WTC11 (cell line): ENCODE results near the gene KRTAP2-3. TPM values are rescaled to one million over a fixed set of nuclear protein-coding genes. Genes with fewer than 3 reads are reported as not detected.
"Not testable (repeated sequence)": the region's sequence is repeated elsewhere in the genome, so short reads cannot be mapped to it uniquely, and the experiment has no call there.

Experiments used
- ATAC-seq: fragments of 200-7000 bp; cut with Tn5 transposase; 2 replicates; pipeline ENCODE4 v1.10.0; 2021; ENCODE audit warnings: mild to moderate bottlenecking, moderate library complexity
- CTCF ChIA-PET: fragments of 300-600 bp; sonication (Branson Sonifier 250); formaldehyde crosslinking; loops from one replicate; lab custom pipeline; 2021; ENCODE audit warnings: antibody characterized with exemption; lab: Charles Lee
- POLR2A ChIA-PET: fragments of 350-600 bp; sonication (Branson Sonifier 250); formaldehyde crosslinking; loops from one replicate; lab custom pipeline; 2021; ENCODE audit warnings: antibody characterized with exemption; lab: Charles Lee
- DNase-seq: peaks from one replicate; pipeline ENCODE4 v3.0.0; 2021; ENCODE audit warnings: low spot score
- H3K27ac Mint-ChIP-seq: 2 replicates; pipeline ENCODE4 v1.8.0; 2021; ENCODE audit warnings: mixed read lengths
- H3K27me3 Mint-ChIP-seq: 2 replicates; pipeline ENCODE4 v1.8.0; 2021; ENCODE audit warnings: low read depth, mild to moderate bottlenecking, moderate library complexity, mixed read lengths
- H3K36me3 Mint-ChIP-seq: 2 replicates; pipeline ENCODE4 v1.8.0; 2021; ENCODE audit warnings: mixed read lengths
- H3K4me1 Mint-ChIP-seq: 2 replicates; pipeline ENCODE4 v1.8.0; 2022; ENCODE audit warnings: mixed read lengths
- H3K4me3 Mint-ChIP-seq: 2 replicates; pipeline ENCODE4 v1.8.0; 2021; ENCODE audit warnings: mild to moderate bottlenecking, moderate library complexity, mixed read lengths
- H3K9me3 Mint-ChIP-seq: 2 replicates; pipeline ENCODE4 v1.8.0; 2021; ENCODE audit warnings: mixed read lengths
- CREB1 ChIP-seq: sonication (generic); formaldehyde crosslinking; IDR thresholded peaks from 2 replicates; pipeline ENCODE4 v1.8.0; 2023; ENCODE audit warnings: mild to moderate bottlenecking, missing genetic modification reagents
- FOXJ3 ChIP-seq: sonication (generic); formaldehyde crosslinking; IDR thresholded peaks from 2 replicates; pipeline ENCODE4 v1.9.0; 2021; ENCODE audit warnings: missing genetic modification reagents, mild to moderate bottlenecking, borderline replicate concordance
- HMGA2 ChIP-seq: fragments of 250-450 bp; sonication (Bioruptor Pico); IDR thresholded peaks from 2 replicates; pipeline ENCODE4 v1.4.0; 2021; ENCODE audit warnings: mild to moderate bottlenecking, moderate library complexity
- KAT7 ChIP-seq: sonication (generic); formaldehyde crosslinking; IDR thresholded peaks from 2 replicates; pipeline ENCODE4 v1.8.1; 2023; ENCODE audit warnings: missing genetic modification reagents, mild to moderate bottlenecking, borderline replicate concordance
- MLX ChIP-seq: sonication (generic); formaldehyde crosslinking; IDR thresholded peaks from 2 replicates; pipeline ENCODE4 v1.8.1; 2023; ENCODE audit warnings: mild to moderate bottlenecking, missing genetic modification reagents, moderate library complexity
- NR3C1 ChIP-seq: sonication (generic); formaldehyde crosslinking; conservative IDR thresholded peaks from 2 replicates; pipeline ENCODE4 v1.8.1; 2023; ENCODE audit warnings: low read depth, mild to moderate bottlenecking, missing genetic modification reagents
- PRRX2 ChIP-seq: fragments of 250-450 bp; sonication (Bioruptor Pico); IDR thresholded peaks from 2 replicates; pipeline ENCODE4 v1.8.0; 2021; ENCODE audit warnings: mild to moderate bottlenecking
- TCF7 ChIP-seq: sonication (generic); formaldehyde crosslinking; IDR thresholded peaks from 2 replicates; pipeline ENCODE4 v1.8.0; 2022; ENCODE audit warnings: mild to moderate bottlenecking, low read depth, missing genetic modification reagents, moderate library complexity
- TP53 ChIP-seq: sonication (generic); formaldehyde crosslinking; IDR thresholded peaks from 2 replicates; pipeline ENCODE4 v1.8.1; 2023; ENCODE audit warnings: mild to moderate bottlenecking, missing genetic modification reagents
- ZBTB43 ChIP-seq: sonication (generic); formaldehyde crosslinking; IDR thresholded peaks from 2 replicates; pipeline ENCODE4 v1.8.1; 2023; ENCODE audit warnings: mild to moderate bottlenecking, missing genetic modification reagents
- ZNF121 ChIP-seq: sonication (generic); formaldehyde crosslinking; IDR thresholded peaks from 2 replicates; pipeline ENCODE4 v1.8.0; 2023; ENCODE audit warnings: missing genetic modification reagents
- ZNF138 ChIP-seq: sonication (generic); formaldehyde crosslinking; conservative IDR thresholded peaks from 2 replicates; pipeline ENCODE4 v1.8.1; 2022; ENCODE audit warnings: mild to moderate bottlenecking, moderate library complexity, missing genetic modification reagents
- ZNF232 ChIP-seq: sonication (generic); formaldehyde crosslinking; IDR thresholded peaks from 2 replicates; pipeline ENCODE4 v1.8.0; 2022; ENCODE audit warnings: mild to moderate bottlenecking, missing genetic modification reagents
- ZNF396 ChIP-seq: fragments of 250-450 bp; sonication (Bioruptor Pico); IDR thresholded peaks from 2 replicates; pipeline ENCODE4 v1.8.0; 2021; ENCODE audit warnings: mild to moderate bottlenecking, moderate library complexity, borderline replicate concordance
- ZNF423 ChIP-seq: fragments of 250-450 bp; sonication (Bioruptor Pico); IDR thresholded peaks from 2 replicates; pipeline ENCODE4 v2.1.2; 2022; ENCODE audit warnings: mild to moderate bottlenecking, moderate library complexity
- total RNA-seq: library from RNA; stranded (reverse); gene quantifications from 3 replicates; pipeline ENCODE4 v1.2.3, GENCODE V29; 2021
- TF ChIP-seq, protein P1 (sequence below): fragments of 250-450 bp; sonication (Bioruptor Pico); IDR thresholded peaks from 2 replicates; pipeline ENCODE4 v1.9.0; 2021; ENCODE audit warnings: moderate library complexity, mild to moderate bottlenecking, inconsistent platforms, borderline replicate concordance
- TF ChIP-seq, protein P2 (sequence below): sonication (generic); formaldehyde crosslinking; IDR thresholded peaks from 2 replicates; pipeline ENCODE4 v1.8.1; 2023; ENCODE audit warnings: mild to moderate bottlenecking, missing genetic modification reagents, borderline replicate concordance

KRTAP2-3 gene
- total RNA-seq, 1 experiment from 2014 or later = not detected

GRCh38 chr17:41046735-41047465 is 13.0 kb downstream of the KRTAP2-3 start, which contains the start of gene KRTAP2-1:
TSS of gene KRTAP2-1 (minus strand) at chr17:41047316. CDS start at chr17:41047267, 49 bp downstream.
- H3K27ac Mint-ChIP-seq, POLR2A ChIA-PET, H3K4me3 Mint-ChIP-seq, CTCF ChIA-PET, H3K36me3 Mint-ChIP-seq, DNase-seq, H3K27me3 Mint-ChIP-seq: not testable (repeated sequence)
- Mint-ChIP-seq H3K4me1 (peaks cover 24% of the 10 kb centered on the region), H3K9me3 (peaks cover 18% of the 10 kb centered on the region)
- peak; percentile 95 for TF ChIP-seq ZNF423 (CRISPR knock-in tag)
- peak; percentile 32; the same call in 1 of the 2 replicates for ATAC-seq

DNA sequence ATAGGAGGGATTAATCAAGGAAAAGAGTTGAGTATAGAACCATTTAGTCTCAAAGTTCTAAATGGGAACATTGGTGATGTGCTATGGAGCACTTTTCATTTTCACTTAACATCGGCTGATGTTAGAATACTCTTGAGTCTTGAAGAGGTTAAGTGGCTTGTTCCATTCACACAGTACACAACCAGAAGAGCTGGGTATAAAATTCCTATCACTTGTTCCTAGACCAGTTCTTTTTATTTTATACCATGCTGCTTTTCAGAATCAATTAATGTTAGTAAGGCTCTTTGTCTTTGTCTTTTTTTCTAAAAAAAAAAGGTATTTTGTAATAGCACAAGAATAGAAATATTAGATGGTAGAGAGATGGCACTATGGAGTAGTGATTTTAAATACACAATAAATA is 17.0 kb downstream of the KRTAP2-3 start:
- H3K9me3 Mint-ChIP-seq = peaks cover 18% of the 10 kb centered on the region
- ChIA-PET CTCF (no interaction called here), POLR2A (no interaction called here)
- H3K4me3 Mint-ChIP-seq = no peak overlapping the region
- H3K27me3 Mint-ChIP-seq = no peaks in the 10 kb centered on the region; the same call in 1 of the 2 replicates
- peaks cover 25% of the 10 kb centered on the region for H3K4me1 Mint-ChIP-seq
- DNase-seq = no peak
- H3K27ac Mint-ChIP-seq = no peak overlapping the region
- TF ChIP-seq ZNF121 (CRISPR knock-in tag) (no peak), TCF7 (no peak), ZNF138 (CRISPR knock-in tag) (no peak), TP53 (CRISPR knock-in tag) (no peak), ZNF232 (CRISPR knock-in tag) (no peak), MLX (CRISPR knock-in tag) (no peak)
- TF ChIP-seq, protein P1, sequence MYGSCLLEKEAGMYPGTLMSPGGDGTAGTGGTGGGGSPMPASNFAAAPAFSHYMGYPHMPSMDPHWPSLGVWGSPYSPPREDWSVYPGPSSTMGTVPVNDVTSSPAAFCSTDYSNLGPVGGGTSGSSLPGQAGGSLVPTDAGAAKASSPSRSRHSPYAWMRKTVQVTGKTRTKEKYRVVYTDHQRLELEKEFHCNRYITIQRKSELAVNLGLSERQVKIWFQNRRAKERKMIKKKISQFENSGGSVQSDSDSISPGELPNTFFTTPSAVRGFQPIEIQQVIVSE = no peak
- TF ChIP-seq, protein P2, sequence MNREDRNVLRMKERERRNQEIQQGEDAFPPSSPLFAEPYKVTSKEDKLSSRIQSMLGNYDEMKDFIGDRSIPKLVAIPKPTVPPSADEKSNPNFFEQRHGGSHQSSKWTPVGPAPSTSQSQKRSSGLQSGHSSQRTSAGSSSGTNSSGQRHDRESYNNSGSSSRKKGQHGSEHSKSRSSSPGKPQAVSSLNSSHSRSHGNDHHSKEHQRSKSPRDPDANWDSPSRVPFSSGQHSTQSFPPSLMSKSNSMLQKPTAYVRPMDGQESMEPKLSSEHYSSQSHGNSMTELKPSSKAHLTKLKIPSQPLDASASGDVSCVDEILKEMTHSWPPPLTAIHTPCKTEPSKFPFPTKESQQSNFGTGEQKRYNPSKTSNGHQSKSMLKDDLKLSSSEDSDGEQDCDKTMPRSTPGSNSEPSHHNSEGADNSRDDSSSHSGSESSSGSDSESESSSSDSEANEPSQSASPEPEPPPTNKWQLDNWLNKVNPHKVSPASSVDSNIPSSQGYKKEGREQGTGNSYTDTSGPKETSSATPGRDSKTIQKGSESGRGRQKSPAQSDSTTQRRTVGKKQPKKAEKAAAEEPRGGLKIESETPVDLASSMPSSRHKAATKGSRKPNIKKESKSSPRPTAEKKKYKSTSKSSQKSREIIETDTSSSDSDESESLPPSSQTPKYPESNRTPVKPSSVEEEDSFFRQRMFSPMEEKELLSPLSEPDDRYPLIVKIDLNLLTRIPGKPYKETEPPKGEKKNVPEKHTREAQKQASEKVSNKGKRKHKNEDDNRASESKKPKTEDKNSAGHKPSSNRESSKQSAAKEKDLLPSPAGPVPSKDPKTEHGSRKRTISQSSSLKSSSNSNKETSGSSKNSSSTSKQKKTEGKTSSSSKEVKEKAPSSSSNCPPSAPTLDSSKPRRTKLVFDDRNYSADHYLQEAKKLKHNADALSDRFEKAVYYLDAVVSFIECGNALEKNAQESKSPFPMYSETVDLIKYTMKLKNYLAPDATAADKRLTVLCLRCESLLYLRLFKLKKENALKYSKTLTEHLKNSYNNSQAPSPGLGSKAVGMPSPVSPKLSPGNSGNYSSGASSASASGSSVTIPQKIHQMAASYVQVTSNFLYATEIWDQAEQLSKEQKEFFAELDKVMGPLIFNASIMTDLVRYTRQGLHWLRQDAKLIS (CRISPR knock-in tag) = no peak
- ATAC-seq = no peak
- no peaks in the 10 kb centered on the region for H3K36me3 Mint-ChIP-seq

- DNase-seq, CTCF ChIA-PET, H3K27ac Mint-ChIP-seq, H3K27me3 Mint-ChIP-seq, H3K36me3 Mint-ChIP-seq, H3K4me3 Mint-ChIP-seq, POLR2A ChIA-PET, ATAC-seq: not testable (repeated sequence)
- Mint-ChIP-seq H3K4me1 (peaks cover 35% of the 10 kb centered on the region), H3K9me3 (peaks cover 18% of the 10 kb centered on the region)
These were observed 18.9 kb downstream of the KRTAP2-3 start, which contains the start of gene KRTAP1-1 for GRCh38 chr17:41040783-41041571. TSS of gene KRTAP1-1 (minus strand) at chr17:41041450. CDS start at chr17:41041397, 53 bp downstream.

GRCh38 chr17:41037853-41038350 is 22.0 kb downstream of the KRTAP2-3 start:
- ATAC-seq = peak; percentile 51; the same call in 1 of the 2 replicates
- Mint-ChIP-seq H3K36me3 (no peaks in the 10 kb centered on the region), H3K27ac (no peak overlapping the region), H3K4me3 (no peak overlapping the region), H3K27me3 (no peaks in the 10 kb centered on the region), H3K9me3 (peaks cover 7% of the 10 kb centered on the region), H3K4me1 (peaks cover 47% of the 10 kb centered on the region)
- DNase-seq = no peak
- POLR2A ChIA-PET = no interaction called here
- CTCF ChIA-PET = interaction anchor here (1.2 kb wide), 1 partner anchor 749 kb away, joined by 3 read pairs; the partner anchor contains the start of gene JUP
- TF ChIP-seq NR3C1 (CRISPR knock-in tag) = no peak
- no peak for TF ChIP-seq ZNF232 (CRISPR knock-in tag)
- TF ChIP-seq HMGA2 = no peak
- no peak for TF ChIP-seq FOXJ3 (CRISPR knock-in tag)
- no peak for TF ChIP-seq CREB1 (CRISPR knock-in tag)
- no peak for TF ChIP-seq PRRX2 (CRISPR knock-in tag)
- no peak for TF ChIP-seq ZBTB43 (CRISPR knock-in tag)
- no peak for TF ChIP-seq ZNF396
- TF ChIP-seq KAT7 = no peak

DNA sequence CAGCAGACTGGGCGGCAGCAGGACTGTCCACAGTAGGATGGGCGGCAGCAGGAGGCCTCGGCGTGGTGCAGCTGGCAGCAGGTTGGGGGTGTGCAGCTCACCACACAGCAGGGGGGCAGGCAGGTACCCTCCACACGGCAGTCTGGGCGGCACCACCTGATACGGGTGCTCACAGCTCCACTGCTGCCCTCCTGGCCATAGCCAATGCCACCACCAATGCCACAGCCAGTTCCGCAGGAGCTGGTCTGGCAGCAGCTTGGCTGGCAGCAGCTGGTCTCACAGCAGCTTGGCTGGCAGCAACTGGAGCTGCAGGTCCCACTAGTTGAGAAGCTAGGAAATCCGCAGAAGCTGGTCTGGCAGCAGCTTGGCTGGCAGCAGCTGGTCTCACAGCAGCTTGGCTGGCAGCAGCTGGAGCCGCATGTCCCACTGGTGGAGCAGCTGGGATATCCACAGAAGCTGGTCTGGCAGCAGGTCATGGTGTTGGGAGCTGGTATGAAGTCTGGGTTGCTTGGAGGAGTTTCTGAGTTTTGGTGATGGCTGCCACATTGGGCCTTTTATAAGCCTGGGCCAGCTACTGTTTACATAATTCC is 25.5 kb downstream of the KRTAP2-3 start, which contains the start of gene KRTAP1-3:
KRTAP1-3 (minus strand) TSS at position 529 of the 590 bp plus-strand sequence; CDS start at position 476, 53 bp downstream.
- H3K4me3 Mint-ChIP-seq, ATAC-seq, H3K9me3 Mint-ChIP-seq, H3K27me3 Mint-ChIP-seq, H3K36me3 Mint-ChIP-seq, DNase-seq, POLR2A ChIA-PET, CTCF ChIA-PET: not testable (repeated sequence)
- peak within 1 kb of the TSS; percentile 74; the same call in 1 of the 2 replicates for H3K27ac Mint-ChIP-seq
- H3K4me1 Mint-ChIP-seq = peaks cover 40% of the 10 kb centered on the region
